ENCODE results near the gene MVB12A. TPM values are rescaled to one million over a fixed set of nuclear protein-coding genes. Genes with fewer than 3 reads are reported as not detected.
A peak's percentile ranks its signal among the peaks of the same experiment; 100 is the strongest.

The MVB12A gene
- total RNA-seq, 1 donor from 2014 or later: 21.9 TPM

DNA sequence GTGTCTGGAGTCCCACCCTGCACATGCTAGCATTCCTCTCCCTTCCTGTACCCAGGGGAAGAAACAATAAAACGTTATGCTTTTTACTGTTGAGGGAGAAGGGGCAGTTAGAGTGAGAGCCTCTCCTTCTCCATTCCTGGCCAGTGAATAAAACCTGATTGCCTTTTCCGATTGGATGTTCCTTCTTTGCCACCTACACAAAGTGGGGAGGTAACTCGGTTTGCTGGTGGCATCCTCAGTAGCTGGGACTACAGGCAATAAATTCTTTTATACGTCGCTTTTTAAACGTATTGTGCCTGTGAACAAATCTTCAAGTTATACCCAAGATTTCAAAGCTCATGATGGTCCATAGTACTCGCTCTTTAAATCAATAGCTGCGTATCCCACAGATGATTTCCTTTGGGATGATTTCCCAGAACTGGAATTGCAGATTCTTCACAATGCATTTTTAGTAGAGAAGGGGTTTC, 660 bp upstream of the MVB12A start:
- peaks cover 0 to 7% (median 4%) of the 10 kb centered on the region in 3 donors for H3K27me3 ChIP-seq (ENCODE audit: control insufficient read depth in 3 of 3, insufficient read depth in 3 of 3, low read length in 3 of 3)
- H3K9me3 ChIP-seq (ENCODE audit: control insufficient read depth in 3 of 3, low read length in 3 of 3): no peaks in the 10 kb centered on the region
- peak overlapping the region; percentile 67 to 81 (median 80) for H3K4me3 ChIP-seq (ENCODE audit: low read length in 3 of 3)
- peaks cover 11 to 14% (median 12%) of the 10 kb centered on the region in 3 donors for H3K4me1 ChIP-seq (ENCODE audit: control insufficient read depth in 3 of 3, insufficient read depth in 3 of 3, low read length in 3 of 3)
- peak overlapping the region; percentile 79 for H3K27ac ChIP-seq (ENCODE audit: low read depth, low read length)
- H3K9ac ChIP-seq (ENCODE audit: low read depth in 1 of 3, low read length in 3 of 3): peak overlapping the region; percentile 57 to 78 (median 75)
- peaks cover 6 to 12% (median 7%) of the 10 kb centered on the region in 3 donors for H3K36me3 ChIP-seq (ENCODE audit: control insufficient read depth in 3 of 3, insufficient read depth in 3 of 3, low read length in 3 of 3)

DNA sequence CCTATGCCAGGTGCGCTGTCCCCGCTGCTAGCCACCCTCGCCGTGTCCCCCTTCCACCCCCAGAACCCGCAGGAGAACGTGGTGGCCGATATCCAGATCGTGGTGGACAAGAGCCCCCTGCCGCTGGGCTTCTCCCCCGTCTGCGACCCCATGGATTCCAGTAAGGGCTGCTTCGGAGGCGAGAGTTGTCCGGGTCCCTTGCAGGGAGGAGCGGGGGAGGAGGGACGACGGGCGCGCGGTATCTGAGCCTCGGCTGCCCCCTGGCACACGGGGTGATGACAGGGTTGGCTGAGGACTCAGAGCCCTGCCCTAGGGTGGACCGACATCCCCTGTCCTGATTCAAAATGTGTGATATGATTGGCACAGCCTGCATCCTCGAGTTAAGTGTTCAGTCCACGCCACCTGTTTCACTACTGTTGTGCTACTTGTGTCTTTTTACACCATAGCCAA, 653 bp downstream of the MVB12A start:
- Histone ChIP-seq H3K36me3 (ENCODE audit: control insufficient read depth in 3 of 3, insufficient read depth in 3 of 3, low read length in 3 of 3) (peaks cover 6 to 12% (median 7%) of the 10 kb centered on the region in 3 donors), H3K9me3 (ENCODE audit: control insufficient read depth in 3 of 3, low read length in 3 of 3) (no peaks in the 10 kb centered on the region), H3K4me3 (ENCODE audit: low read length in 3 of 3) (peak overlapping the region; percentile 72 to 84 (median 79)), H3K27me3 (ENCODE audit: control insufficient read depth in 3 of 3, insufficient read depth in 3 of 3, low read length in 3 of 3) (peaks cover 0 to 5% (median 4%) of the 10 kb centered on the region in 3 donors), H3K4me1 (ENCODE audit: control insufficient read depth in 3 of 3, insufficient read depth in 3 of 3, low read length in 3 of 3) (peaks cover 11 to 14% (median 12%) of the 10 kb centered on the region in 3 donors), H3K27ac (ENCODE audit: low read depth, low read length) (no peak overlapping the region), H3K9ac (ENCODE audit: low read depth in 1 of 3, low read length in 3 of 3) (peak overlapping the region; percentile 30 to 62 (median 57))

DNA sequence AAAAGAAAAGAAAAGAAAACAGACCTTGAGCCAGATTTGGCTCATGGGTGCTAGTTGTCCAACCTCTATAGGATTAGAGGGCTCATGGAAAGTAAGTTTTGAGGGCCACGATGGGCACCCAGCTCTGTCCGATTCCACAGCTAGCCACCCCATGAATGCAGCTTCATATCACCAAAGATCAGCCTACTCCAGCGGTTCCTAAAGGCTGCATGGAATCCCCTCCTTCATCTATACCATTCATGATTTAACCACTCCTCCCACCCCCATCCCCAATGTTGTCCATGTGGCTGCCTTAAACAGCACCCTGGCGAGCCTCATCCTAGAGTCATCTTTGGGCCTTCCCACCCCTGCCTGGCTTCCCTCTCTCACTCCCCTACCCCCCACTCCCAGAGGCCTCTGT, 2.1 kb downstream of the MVB12A start:
- Histone ChIP-seq H3K9ac (ENCODE audit: low read depth in 1 of 3, low read length in 3 of 3) (no peak overlapping the region), H3K36me3 (ENCODE audit: control insufficient read depth in 3 of 3, insufficient read depth in 3 of 3, low read length in 3 of 3) (peaks cover 6 to 12% (median 7%) of the 10 kb centered on the region in 3 donors), H3K4me3 (ENCODE audit: low read length in 3 of 3) (no peak overlapping the region), H3K27me3 (ENCODE audit: control insufficient read depth in 3 of 3, insufficient read depth in 3 of 3, low read length in 3 of 3) (no peaks in the 10 kb centered on the region), H3K9me3 (ENCODE audit: control insufficient read depth in 3 of 3, low read length in 3 of 3) (no peaks in the 10 kb centered on the region), H3K27ac (ENCODE audit: low read depth, low read length) (no peak overlapping the region), H3K4me1 (ENCODE audit: control insufficient read depth in 3 of 3, insufficient read depth in 3 of 3, low read length in 3 of 3) (peaks cover 11 to 14% (median 12%) of the 10 kb centered on the region in 3 donors)

DNA sequence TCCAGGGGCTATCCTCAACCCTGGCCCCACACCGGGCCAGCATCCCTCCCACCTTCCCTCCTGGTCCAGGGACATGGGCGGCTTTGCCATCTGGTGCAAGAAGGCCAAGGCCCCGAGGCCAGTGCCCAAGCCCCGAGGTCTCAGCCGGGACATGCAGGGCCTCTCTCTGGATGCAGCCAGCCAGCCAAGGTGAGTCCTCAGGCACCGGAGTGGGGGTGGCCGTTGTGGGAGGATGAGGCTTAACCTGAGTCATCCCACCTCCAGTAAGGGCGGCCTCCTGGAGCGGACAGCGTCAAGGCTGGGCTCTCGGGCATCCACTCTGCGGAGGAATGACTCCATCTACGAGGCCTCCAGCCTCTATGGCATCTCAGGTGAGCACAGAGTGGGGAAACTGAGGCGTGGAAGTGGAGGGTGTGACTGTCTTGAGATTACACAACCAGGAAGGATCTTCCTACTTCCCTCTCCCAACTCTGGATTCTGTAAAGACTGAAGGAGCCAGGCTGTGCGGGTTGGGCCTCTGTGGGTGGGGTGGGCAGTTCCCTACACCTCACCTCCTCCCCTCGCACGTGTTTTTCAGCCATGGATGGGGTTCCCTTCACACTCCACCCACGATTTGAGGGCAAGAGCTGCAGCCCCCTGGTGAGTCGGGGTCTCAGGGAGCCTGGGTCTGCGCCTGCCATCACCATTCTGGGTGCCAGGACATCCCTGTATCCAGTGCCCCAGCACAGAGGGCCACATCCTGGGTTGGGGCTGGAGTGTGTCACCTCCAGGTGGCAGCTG, 3.8 kb downstream of the MVB12A start:
- peaks cover 11 to 14% (median 12%) of the 10 kb centered on the region in 3 donors for H3K4me1 ChIP-seq (ENCODE audit: control insufficient read depth in 3 of 3, insufficient read depth in 3 of 3, low read length in 3 of 3)
- H3K4me3 ChIP-seq (ENCODE audit: low read length in 3 of 3): no peak overlapping the region
- peaks cover 6 to 12% (median 7%) of the 10 kb centered on the region in 3 donors for H3K36me3 ChIP-seq (ENCODE audit: control insufficient read depth in 3 of 3, insufficient read depth in 3 of 3, low read length in 3 of 3)
- H3K9ac ChIP-seq (ENCODE audit: low read depth in 1 of 3, low read length in 3 of 3): no peak overlapping the region
- no peaks in the 10 kb centered on the region for H3K9me3 ChIP-seq (ENCODE audit: control insufficient read depth in 3 of 3, low read length in 3 of 3)
- no peaks in the 10 kb centered on the region for H3K27me3 ChIP-seq (ENCODE audit: control insufficient read depth in 3 of 3, insufficient read depth in 3 of 3, low read length in 3 of 3)
- H3K27ac ChIP-seq (ENCODE audit: low read depth, low read length): no peak overlapping the region

DNA sequence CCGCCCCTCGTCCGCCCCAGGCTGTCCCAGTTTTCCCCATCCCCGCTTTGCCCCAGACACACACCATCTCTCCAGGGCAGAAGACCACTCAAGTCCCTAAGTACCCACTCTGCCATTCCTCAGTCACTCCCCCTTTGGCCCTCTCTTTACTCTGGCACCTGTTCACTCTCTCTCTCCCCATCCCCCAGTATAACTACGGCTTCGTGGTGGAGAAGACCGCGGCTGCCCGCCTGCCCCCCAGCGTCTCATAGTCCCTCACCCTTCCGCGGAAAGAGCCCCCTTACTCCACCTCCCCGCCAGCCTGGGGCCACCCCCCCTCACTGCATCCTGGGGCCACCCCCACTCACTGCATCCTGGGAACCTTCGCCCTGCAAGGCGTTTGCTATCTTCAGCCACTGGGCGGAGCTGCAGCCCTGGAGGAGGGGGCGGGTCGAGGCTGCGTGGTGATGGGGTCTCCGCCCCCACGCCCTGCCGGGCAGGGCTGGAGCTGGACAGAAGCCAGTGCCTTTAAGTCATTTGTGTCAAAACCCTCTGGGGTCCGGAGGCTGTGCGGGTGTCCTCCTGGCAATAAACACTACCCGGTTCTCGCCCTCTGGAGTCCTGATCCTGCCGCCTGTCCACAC, 5.0 kb downstream of the MVB12A start:
- Histone ChIP-seq H3K27ac (ENCODE audit: low read depth, low read length) (no peak overlapping the region), H3K9ac (ENCODE audit: low read depth in 1 of 3, low read length in 3 of 3) (no peak overlapping the region), H3K27me3 (ENCODE audit: control insufficient read depth in 3 of 3, insufficient read depth in 3 of 3, low read length in 3 of 3) (no peaks in the 10 kb centered on the region), H3K9me3 (ENCODE audit: control insufficient read depth in 3 of 3, low read length in 3 of 3) (no peaks in the 10 kb centered on the region), H3K36me3 (ENCODE audit: control insufficient read depth in 3 of 3, insufficient read depth in 3 of 3, low read length in 3 of 3) (peaks cover 6 to 12% (median 7%) of the 10 kb centered on the region in 3 donors), H3K4me3 (ENCODE audit: low read length in 3 of 3) (no peak overlapping the region), H3K4me1 (ENCODE audit: control insufficient read depth in 3 of 3, insufficient read depth in 3 of 3, low read length in 3 of 3) (peaks cover 9% of the 10 kb centered on the region in 3 donors)

DNA sequence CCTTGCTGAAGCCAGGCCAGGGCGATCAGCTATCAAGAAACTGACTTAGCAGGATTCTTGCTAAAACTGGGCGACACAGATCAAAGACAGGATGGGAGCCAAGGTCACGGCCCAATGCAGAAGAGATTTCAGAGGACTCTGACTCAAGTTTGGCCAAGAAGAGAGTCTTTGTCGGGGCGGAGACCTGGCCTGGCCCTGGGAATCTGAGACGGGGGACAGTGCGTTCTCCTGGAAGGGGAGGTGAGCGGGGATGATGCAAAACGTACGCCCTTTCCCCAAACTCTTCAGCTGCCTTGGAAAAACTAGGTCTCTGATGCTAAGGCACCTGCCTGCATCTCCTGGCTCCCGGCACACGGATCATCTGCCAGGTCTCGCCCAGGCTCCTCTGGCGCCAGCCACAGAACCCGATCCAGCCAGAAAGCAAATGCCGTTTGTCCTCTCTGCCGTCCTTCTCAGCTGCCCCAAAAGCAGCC, 9.8 kb downstream of the MVB12A start:
- H3K36me3 ChIP-seq (ENCODE audit: control insufficient read depth in 3 of 3, insufficient read depth in 3 of 3, low read length in 3 of 3): no peaks in the 10 kb centered on the region
- no peak overlapping the region for H3K4me3 ChIP-seq (ENCODE audit: low read length in 3 of 3)
- peaks cover 0 to 6% (median 0%) of the 10 kb centered on the region in 3 donors for H3K27me3 ChIP-seq (ENCODE audit: control insufficient read depth in 3 of 3, insufficient read depth in 3 of 3, low read length in 3 of 3)
- no peaks in the 10 kb centered on the region for H3K9me3 ChIP-seq (ENCODE audit: control insufficient read depth in 3 of 3, low read length in 3 of 3)
- no peak overlapping the region for H3K27ac ChIP-seq (ENCODE audit: low read depth, low read length)
- peak overlapping the region in 1 of 3 donors; percentile 51 for H3K9ac ChIP-seq (ENCODE audit: low read depth in 1 of 3, low read length in 3 of 3)
- H3K4me1 ChIP-seq (ENCODE audit: control insufficient read depth in 3 of 3, insufficient read depth in 3 of 3, low read length in 3 of 3): peaks cover 5 to 6% (median 6%) of the 10 kb centered on the region in 3 donors

DNA sequence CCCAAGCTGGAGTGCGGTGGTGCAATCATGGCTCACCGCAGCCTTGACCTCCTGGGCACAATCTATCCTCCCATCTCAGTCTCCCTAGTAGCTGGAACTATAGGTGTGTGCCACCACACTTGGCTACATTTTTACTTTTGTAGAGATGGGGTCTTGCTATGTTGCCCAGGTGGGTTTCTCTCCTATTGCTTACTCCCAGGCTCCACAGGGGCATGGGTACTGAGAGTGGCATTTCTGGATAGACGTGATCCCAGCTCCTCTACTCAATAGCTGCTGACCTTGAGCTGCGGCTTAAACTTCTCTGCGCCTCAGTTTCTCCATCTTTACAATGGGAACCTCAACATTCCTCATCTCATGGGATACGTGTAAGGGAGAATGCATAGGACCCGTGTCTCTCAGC, 11.6 kb downstream of the MVB12A start:
- Histone ChIP-seq H3K4me1 (ENCODE audit: control insufficient read depth in 3 of 3, insufficient read depth in 3 of 3, low read length in 3 of 3) (peaks cover 5 to 6% (median 6%) of the 10 kb centered on the region in 3 donors), H3K36me3 (ENCODE audit: control insufficient read depth in 3 of 3, insufficient read depth in 3 of 3, low read length in 3 of 3) (no peaks in the 10 kb centered on the region), H3K27ac (ENCODE audit: low read depth, low read length) (no peak overlapping the region), H3K9me3 (ENCODE audit: control insufficient read depth in 3 of 3, low read length in 3 of 3) (no peaks in the 10 kb centered on the region), H3K4me3 (ENCODE audit: low read length in 3 of 3) (no peak overlapping the region), H3K27me3 (ENCODE audit: control insufficient read depth in 3 of 3, insufficient read depth in 3 of 3, low read length in 3 of 3) (peaks cover 0 to 6% (median 0%) of the 10 kb centered on the region in 3 donors), H3K9ac (ENCODE audit: low read depth in 1 of 3, low read length in 3 of 3) (no peak overlapping the region)

DNA sequence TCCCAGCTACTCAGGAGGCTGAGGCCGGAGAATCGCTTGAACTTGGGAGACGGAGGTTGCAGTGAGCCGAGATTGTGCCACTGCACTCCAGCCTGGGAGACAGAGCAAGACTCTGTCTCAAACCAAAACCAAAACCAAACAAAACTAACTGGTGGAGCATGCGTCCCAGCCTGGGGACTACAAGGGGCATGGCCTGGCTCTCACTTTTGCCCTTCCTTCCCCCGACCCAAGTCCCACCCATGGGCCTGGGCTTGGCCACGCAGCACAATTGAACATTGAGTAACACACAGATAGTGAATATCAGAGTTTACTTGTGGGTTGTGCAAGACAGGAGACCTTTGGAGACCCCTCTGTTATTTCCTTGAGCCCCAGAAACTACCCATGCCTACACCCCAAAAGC, 15.4 kb downstream of the MVB12A start:
- Histone ChIP-seq H3K27ac (ENCODE audit: low read depth, low read length) (no peak overlapping the region), H3K9ac (ENCODE audit: low read depth in 1 of 3, low read length in 3 of 3) (no peak overlapping the region), H3K36me3 (ENCODE audit: control insufficient read depth in 3 of 3, insufficient read depth in 3 of 3, low read length in 3 of 3) (no peaks in the 10 kb centered on the region), H3K27me3 (ENCODE audit: control insufficient read depth in 3 of 3, insufficient read depth in 3 of 3, low read length in 3 of 3) (peaks cover 0 to 8% (median 3%) of the 10 kb centered on the region in 3 donors), H3K4me1 (ENCODE audit: control insufficient read depth in 3 of 3, insufficient read depth in 3 of 3, low read length in 3 of 3) (no peaks in the 10 kb centered on the region), H3K9me3 (ENCODE audit: control insufficient read depth in 3 of 3, low read length in 3 of 3) (no peaks in the 10 kb centered on the region), H3K4me3 (ENCODE audit: low read length in 3 of 3) (no peak overlapping the region)

DNA sequence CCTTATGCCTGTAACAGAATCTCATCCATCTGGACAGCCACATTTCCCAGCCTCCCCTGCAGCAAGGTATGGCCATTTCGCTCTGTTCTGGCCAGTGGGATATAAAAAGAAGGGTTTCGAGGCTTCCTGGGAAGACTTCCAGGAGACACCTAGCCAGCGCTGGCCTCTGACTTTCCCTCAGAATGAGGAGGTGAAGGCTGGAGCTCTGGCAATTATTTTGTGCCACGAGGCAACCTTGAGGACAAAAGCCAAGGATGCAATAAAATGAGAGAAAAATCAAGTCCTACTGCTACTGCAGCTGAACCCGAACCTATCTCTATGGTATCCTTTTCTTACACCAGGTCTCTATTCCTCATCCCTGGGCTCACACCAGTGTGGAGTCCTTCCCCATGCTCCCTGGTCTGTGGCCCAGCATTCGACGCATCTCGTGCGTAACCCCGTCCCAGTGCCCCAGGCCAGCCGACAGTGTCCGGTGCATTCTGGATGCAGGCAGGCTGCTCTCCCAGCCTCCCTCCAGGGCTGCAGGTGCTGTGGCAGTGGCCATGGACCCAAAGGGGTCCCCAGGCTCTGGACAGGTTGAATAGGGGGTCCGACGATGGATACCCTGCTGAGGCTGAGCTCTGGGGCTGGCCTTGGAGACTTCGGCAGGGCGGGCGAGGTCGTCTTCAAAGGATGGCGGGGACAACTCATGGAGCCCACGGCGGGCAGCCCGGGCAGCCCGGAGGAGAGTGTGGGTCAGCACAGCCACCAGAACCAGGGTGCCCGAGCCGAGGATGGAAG, 16.4 kb downstream of the MVB12A start:
- no peaks in the 10 kb centered on the region for H3K36me3 ChIP-seq (ENCODE audit: control insufficient read depth in 3 of 3, insufficient read depth in 3 of 3, low read length in 3 of 3)
- no peaks in the 10 kb centered on the region for H3K4me1 ChIP-seq (ENCODE audit: control insufficient read depth in 3 of 3, insufficient read depth in 3 of 3, low read length in 3 of 3)
- peaks cover 0 to 2% (median 0%) of the 10 kb centered on the region in 3 donors for H3K9me3 ChIP-seq (ENCODE audit: control insufficient read depth in 3 of 3, low read length in 3 of 3)
- no peak overlapping the region for H3K4me3 ChIP-seq (ENCODE audit: low read length in 3 of 3)
- H3K9ac ChIP-seq (ENCODE audit: low read depth in 1 of 3, low read length in 3 of 3): no peak overlapping the region
- peaks cover 0 to 7% (median 3%) of the 10 kb centered on the region in 3 donors for H3K27me3 ChIP-seq (ENCODE audit: control insufficient read depth in 3 of 3, insufficient read depth in 3 of 3, low read length in 3 of 3)
- H3K27ac ChIP-seq (ENCODE audit: low read depth, low read length): no peak overlapping the region
